ENCODE measurements around the gene AHCYL2. TPM values are rescaled to one million over a fixed set of nuclear protein-coding genes. Genes with fewer than 3 reads are reported as not detected.
"Not testable (repeated sequence)": the region's sequence is repeated elsewhere in the genome, so short reads cannot be mapped to it uniquely, and the experiment has no call there.

Gene AHCYL2
- total RNA-seq, 2 donors from 2014 or later: 14.3 to 51.9 TPM

DNA sequence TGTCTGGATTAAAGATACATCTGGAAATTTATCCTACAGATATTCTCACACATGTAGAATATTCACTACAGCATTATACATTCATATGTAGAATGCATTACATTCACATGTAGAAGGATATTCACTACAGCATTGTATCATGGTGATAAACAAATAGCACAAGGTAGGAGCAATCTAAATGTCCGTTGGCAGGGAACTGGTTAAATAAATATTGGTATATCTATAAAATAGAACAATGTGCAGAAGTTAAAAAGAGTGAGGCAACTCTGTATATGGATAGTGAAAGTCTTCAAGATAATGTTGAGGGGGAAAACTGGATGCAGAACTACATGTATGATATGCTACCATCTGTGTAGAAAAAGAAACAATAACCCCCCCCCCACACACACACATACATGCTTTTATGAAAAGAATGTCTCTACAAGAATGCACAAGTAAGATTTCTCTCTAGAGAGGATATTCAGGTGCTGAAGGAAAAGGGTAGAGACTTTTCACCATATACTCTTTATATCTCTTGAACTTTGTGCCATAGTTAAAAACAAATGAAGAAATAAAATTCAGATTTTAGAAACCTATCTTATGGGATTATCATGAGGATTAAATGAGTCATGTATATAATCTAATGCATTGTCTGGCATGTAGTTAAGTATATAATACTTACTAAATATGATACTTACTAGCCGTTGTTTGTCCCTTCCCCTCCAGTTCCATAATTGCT lies 123.4 kb downstream of the AHCYL2 start:
- ATAC-seq: no peak
- Mint-ChIP-seq H3K27ac (no peak overlapping the region), H3K36me3 (no peaks in the 10 kb centered on the region), H3K9me3 (no peaks in the 10 kb centered on the region)
- DNase-seq (ENCODE audit: low spot score in 2 of 2): no peak

DNA sequence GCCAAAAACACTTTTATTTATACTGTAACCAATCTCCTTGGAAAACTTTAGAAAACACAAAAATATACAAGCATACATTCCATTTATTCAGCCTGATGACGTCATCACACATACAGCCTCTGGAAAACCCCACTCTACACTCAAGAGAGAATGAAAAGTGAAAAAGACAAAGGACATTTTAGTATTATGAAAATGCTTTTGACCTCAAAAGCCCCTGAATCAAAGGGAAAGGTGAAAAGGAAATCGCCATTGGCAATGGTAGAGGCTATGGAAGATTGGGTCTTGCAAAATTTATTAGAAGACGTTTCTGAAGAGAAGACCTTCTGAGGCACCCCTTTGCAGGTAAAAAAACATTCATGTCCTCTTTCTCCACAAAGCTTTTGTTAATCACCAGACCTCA lies 126.5 kb downstream of the AHCYL2 start:
- ATAC-seq: peak; percentile 40 to 56
- Mint-ChIP-seq H3K9me3 (no peaks in the 10 kb centered on the region), H3K36me3 (no peaks in the 10 kb centered on the region), H3K27ac (no peak overlapping the region)
- no peak for DNase-seq (ENCODE audit: low spot score in 2 of 2)

DNA sequence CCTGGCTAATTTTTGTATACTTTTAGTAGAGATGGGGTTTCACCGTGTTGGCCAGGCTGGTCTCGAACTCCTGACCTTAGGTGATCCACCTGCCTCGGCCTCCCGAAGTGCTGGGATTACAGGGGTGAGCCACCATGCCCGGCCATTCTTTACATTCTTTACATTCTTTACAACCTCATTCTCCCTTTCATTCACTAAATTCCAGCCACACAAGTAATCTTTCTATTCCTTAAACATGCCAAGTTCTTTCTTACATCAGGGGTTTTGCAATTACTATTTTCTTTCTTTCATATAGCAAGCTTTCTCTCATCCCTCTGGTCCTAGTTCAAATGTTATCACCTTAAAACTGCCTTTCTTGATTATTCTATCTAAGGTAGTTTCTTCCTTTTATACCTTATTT lies 128.3 kb downstream of the AHCYL2 start:
- DNase-seq (ENCODE audit: low spot score in 2 of 2); ATAC-seq; H3K27ac Mint-ChIP-seq; H3K9me3 Mint-ChIP-seq; H3K36me3 Mint-ChIP-seq: not testable (repeated sequence)

DNA sequence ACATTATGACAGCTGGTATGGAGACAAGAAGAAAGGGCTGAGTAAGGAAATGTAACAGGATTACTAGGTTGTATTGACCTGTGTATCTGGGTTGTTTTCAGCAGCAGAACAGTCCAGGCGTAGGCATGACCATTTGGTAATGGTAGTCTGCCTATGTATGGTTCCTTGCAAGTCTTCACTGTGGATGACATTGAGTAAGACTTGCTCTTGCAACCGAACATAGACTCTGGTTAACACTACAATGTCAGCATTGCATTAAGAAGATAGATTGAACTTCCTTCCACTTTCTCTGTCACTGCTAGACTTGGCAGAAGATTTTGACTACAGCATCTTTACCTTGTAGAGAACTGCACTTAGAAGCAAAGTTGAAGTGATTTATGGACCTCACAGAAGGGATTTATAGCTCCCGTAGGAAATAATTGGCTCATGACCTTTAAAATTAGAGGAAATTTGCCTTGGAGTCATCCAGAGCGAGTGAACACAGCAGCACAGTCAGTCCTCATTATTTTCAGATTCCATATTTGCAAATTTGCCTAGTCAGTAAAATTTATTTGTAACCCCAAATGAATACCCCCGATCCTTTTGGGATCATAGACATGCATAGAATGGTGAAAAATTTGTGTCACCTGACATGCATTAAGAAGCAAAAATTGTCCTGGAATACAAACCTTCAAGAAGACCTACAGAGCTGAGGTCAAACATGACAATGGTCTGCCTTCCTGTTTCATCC lies 129.8 kb downstream of the AHCYL2 start:
- DNase-seq (ENCODE audit: low spot score in 2 of 2) (no peak), ATAC-seq (no peak)
- Mint-ChIP-seq H3K9me3 (no peaks in the 10 kb centered on the region), H3K27ac (no peak overlapping the region), H3K36me3 (no peaks in the 10 kb centered on the region)

DNA sequence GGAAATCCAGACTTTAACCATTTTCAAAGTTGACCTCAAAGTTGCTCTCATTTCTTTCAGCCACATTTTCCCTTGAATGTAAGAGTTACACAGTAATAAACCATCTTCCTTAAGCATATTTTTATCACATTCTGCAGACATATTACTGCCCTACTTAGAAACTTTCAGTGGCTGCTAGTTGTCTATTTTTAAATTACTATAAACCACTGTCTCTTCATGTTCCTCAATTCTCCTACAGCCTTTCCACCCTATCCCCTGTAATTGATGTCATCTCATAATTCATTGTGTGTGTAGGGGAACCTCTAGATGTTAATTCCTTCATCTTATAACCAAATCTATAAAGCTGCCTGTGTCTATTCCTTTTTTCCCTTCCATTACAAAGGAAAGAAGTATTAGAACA lies 131.3 kb downstream of the AHCYL2 start:
- no peak for DNase-seq (ENCODE audit: low spot score in 2 of 2)
- ATAC-seq: no peak
- H3K36me3 Mint-ChIP-seq: no peaks in the 10 kb centered on the region
- H3K27ac Mint-ChIP-seq: no peak overlapping the region
- no peaks in the 10 kb centered on the region for H3K9me3 Mint-ChIP-seq

DNA sequence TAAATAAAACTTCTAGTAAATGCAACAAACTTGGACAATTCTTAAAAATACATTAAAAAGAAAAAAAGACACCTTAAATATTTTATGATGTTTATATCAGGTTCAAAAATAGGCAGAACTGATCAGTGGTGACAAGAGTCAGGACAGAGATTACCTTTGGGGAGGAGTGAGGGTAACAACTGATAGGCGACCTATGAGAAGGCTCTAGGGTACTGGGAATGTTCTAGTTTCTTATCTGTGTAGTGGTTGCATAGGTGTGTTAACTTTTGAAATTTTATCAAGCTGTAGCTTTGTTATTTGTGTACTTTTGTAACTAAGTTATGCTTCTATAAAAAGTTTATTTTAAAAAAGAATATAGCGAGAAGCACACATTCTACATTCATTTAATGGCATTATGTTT lies 134.3 kb downstream of the AHCYL2 start:
- Mint-ChIP-seq H3K36me3 (no peaks in the 10 kb centered on the region), H3K9me3 (no peaks in the 10 kb centered on the region), H3K27ac (no peak overlapping the region)
- ATAC-seq: no peak
- DNase-seq (ENCODE audit: low spot score in 2 of 2): no peak

DNA sequence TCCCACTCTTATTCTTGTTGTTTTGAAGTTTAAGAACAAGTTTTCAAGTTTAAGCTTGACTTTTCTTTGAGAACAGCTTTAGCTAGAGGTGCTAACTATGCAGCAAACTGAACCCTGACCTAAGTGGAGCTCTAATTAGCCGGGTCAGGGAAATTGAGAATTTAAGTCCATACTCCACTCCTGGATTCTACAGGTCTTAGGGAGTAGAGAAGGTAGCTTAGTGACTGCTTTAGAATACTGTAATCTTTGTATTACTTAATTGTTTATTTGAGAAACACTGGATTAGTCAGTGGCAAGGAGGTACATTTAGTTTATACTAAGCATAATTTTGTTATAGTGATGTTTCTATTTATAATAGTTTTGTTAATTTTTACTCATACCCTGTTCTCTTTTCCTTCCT lies 134.8 kb downstream of the AHCYL2 start:
- ATAC-seq (no peak), DNase-seq (ENCODE audit: low spot score in 2 of 2) (no peak)
- Mint-ChIP-seq H3K27ac (no peak overlapping the region), H3K9me3 (no peaks in the 10 kb centered on the region), H3K36me3 (no peaks in the 10 kb centered on the region)

DNA sequence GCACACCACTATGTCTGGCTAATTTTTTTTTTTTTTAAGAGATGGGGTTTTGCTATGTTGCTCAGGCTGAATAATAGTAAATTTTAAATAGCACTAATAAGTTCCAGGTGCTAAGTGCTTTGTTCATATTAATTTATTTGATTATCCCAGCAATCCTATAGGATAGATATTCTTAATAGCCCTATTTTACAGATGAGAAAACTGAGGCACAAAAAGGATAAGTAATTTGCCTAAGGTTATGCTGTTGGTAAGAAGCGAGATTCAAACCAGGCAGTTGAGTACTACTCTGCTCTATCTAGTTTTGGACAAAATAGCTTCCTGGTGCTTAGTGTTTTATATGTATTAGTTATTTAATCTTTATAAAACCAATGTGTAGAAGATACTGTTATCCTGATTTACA lies 136.9 kb downstream of the AHCYL2 start:
- no peaks in the 10 kb centered on the region for H3K36me3 Mint-ChIP-seq
- H3K27ac Mint-ChIP-seq: no peak overlapping the region
- ATAC-seq: no peak
- DNase-seq (ENCODE audit: low spot score in 2 of 2): no peak
- no peaks in the 10 kb centered on the region for H3K9me3 Mint-ChIP-seq

DNA sequence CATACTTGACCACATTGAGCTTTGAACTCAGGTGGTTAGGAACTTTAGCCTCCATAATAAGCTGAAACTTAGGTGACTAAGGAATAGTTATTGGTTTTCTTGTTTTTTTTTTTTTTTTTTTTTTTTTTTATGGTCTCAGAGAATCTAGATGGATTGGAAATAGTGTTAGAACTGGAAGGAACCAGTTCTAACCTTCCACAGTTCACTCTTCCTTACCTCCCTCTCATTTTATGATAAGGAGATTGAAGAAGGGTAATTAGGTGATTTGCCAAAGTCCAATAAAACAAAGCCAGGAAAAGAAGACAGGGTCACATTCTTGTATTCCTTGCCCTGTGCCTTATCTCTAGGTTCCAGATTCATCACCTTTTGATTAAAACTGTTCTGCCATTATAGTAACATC lies 137.7 kb downstream of the AHCYL2 start:
- no peaks in the 10 kb centered on the region for H3K9me3 Mint-ChIP-seq
- ATAC-seq (no peak), DNase-seq (ENCODE audit: low spot score in 2 of 2) (no peak)
- no peaks in the 10 kb centered on the region for H3K36me3 Mint-ChIP-seq
- no peak overlapping the region for H3K27ac Mint-ChIP-seq

DNA sequence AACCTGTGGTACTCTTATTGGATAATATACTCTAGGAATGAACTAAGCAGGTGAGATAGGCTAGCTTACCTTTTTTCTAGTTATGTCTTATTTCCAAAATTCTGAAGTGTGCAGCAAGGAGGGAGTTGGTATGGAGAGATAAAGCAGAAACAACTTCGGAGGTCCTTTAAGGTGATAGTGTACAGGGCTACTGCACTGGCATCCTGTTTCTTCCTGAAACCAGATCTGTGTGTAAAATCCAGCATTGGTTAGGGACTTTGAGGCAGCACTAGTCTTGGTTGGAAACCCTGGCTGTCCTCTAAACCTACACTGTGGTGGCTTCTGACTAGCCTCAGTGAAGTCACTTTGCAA lies 142.5 kb downstream of the AHCYL2 start:
- ATAC-seq (no peak), DNase-seq (ENCODE audit: low spot score in 2 of 2) (no peak)
- Mint-ChIP-seq H3K36me3 (peaks cover 0 to 6% of the 10 kb centered on the region in 2 donors), H3K27ac (peak overlapping the region; percentile 76 to 97), H3K9me3 (no peaks in the 10 kb centered on the region)

DNA sequence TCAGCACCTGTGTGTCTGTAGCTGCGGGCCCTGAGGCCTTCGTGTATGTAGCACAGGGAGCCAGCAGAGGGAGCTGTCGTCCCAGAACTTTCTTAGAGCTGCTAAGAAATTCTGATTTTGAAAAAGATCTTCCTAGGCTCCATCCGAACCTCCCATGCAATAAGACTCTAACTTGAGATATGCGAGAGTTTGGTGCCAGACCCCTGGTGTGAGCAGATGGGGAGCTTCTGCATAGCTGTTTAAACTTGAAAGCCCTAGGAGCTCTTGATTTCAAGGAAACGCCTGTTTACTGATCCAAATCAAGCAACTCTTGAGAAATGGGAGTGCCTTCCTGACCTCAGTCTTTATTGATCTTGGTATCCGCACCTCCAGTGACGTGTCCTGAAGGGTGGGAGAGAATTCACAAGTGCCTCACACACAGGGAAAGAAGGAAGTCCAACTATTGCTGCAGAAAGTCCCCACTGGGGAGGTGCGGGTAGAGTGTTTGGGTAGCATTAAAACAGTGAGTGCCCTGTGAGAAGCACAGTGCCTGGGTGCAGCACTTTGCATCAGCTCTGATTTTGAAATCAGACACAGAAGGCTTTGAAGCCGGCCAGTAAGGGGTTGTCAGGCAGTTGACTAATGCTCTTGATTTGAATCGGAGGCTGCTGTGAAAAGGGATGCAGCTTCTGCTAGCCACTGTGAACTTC lies 143.0 kb downstream of the AHCYL2 start:
- peak; percentile 91 to 92 for ATAC-seq
- Mint-ChIP-seq H3K9me3 (no peaks in the 10 kb centered on the region), H3K36me3 (peaks cover 0 to 6% of the 10 kb centered on the region in 2 donors), H3K27ac (peak overlapping the region; percentile 76 to 97)
- peak; percentile 71 to 76 for DNase-seq (ENCODE audit: low spot score in 2 of 2)

DNA sequence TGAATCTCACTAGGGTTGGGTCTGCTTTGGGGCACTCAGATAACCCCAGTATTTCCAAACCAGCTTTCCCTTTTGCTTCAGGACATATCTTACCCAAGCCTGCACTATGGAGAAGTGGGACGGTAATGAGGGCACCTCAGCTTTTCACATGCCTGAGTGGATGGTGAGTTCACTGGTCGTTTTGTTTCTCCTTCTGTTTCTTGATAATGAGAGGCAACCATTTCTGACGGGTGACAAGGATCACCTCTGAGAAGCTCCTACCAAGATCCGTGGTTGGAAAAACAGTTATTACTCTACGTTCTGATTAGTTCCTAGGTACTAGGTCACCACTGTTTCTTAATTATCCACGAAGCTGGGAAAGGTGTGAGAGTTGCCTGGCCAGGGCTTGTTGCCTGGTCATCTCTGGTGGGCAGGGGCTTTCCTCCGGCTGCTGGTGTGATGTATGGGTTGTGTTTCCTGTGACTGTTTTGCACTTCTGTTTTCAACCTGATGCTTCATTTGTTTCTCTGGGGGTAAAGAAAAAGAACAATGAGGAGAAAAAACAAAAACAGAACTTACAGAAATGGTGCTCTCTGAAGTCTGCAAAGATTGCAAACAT lies 143.7 kb downstream of the AHCYL2 start:
- ATAC-seq (peak in 1 of 2 donors; percentile 47), DNase-seq (ENCODE audit: low spot score in 2 of 2) (peak in 1 of 2 donors; percentile 21)
- H3K9me3 Mint-ChIP-seq: no peaks in the 10 kb centered on the region
- peak overlapping the region; percentile 76 to 97 for H3K27ac Mint-ChIP-seq
- peaks cover 0 to 6% of the 10 kb centered on the region in 2 donors for H3K36me3 Mint-ChIP-seq

DNA sequence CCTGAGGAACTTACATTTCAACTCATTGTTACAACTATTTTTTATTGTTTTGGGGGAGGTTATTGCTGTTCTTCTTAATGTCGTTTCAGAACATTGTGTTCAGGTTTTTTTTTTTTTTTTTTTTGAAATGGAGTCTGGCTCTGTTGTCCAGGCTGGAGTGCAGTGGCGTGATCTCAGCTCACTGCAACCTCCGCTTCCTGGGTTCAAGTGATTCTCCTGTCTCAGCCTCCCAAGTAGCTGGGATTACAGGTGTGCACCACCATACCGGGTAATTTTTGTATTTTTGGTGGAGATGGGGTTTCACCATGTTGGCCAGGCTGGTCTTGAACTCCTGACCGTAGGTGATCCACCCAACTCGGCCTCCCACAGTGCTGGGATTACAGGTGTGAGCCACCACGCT lies 144.6 kb downstream of the AHCYL2 start:
- not testable (repeated sequence) for H3K36me3 Mint-ChIP-seq; DNase-seq (ENCODE audit: low spot score in 2 of 2); H3K9me3 Mint-ChIP-seq; ATAC-seq
- H3K27ac Mint-ChIP-seq: peak overlapping the region in 1 of 2 donors; percentile 10

DNA sequence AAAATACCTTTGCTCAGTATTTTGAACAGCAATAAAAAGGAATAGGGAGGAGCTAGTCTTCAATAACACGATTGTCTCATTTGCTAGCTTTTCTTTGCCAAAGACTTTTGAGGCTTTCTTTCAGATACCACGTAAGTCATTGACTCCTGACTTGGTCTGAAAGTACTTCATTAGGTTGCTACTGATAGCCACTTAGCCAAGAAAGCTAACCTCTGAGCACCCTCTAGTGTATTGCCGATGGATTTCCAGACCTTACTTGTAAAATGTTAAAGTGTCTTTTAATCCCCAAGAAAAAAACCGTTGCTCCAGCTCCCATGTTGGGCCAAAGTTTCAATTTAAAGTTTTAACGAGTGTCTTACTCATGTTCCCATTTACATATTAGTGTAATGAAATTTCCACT lies 146.0 kb downstream of the AHCYL2 start:
- no peak for ATAC-seq
- DNase-seq (ENCODE audit: low spot score in 2 of 2): no peak
- H3K9me3 Mint-ChIP-seq: no peaks in the 10 kb centered on the region
- peaks cover 0 to 6% of the 10 kb centered on the region in 2 donors for H3K36me3 Mint-ChIP-seq
- no peak overlapping the region for H3K27ac Mint-ChIP-seq

DNA sequence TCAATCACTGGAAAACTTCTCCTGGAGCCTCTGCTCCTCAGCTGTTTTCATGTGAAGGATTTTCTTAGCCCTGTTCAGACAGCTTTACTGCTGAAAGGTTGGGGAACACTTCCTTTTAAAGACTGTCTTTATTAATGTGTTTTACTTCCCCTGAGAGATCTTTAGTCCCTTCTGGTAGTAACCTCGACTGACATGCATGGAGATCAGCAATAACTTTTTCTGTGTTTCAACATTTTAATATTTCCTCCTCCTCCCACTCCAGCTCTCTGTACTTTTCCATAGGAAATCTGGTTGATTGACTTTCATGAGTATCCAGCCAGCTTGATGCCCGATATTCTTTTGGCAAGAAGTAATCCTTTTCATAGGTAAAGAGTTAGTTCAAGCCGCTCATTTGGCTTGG lies 146.7 kb downstream of the AHCYL2 start:
- H3K27ac Mint-ChIP-seq: no peak overlapping the region
- H3K9me3 Mint-ChIP-seq: no peaks in the 10 kb centered on the region
- H3K36me3 Mint-ChIP-seq: peaks cover 0 to 6% of the 10 kb centered on the region in 2 donors

DNA sequence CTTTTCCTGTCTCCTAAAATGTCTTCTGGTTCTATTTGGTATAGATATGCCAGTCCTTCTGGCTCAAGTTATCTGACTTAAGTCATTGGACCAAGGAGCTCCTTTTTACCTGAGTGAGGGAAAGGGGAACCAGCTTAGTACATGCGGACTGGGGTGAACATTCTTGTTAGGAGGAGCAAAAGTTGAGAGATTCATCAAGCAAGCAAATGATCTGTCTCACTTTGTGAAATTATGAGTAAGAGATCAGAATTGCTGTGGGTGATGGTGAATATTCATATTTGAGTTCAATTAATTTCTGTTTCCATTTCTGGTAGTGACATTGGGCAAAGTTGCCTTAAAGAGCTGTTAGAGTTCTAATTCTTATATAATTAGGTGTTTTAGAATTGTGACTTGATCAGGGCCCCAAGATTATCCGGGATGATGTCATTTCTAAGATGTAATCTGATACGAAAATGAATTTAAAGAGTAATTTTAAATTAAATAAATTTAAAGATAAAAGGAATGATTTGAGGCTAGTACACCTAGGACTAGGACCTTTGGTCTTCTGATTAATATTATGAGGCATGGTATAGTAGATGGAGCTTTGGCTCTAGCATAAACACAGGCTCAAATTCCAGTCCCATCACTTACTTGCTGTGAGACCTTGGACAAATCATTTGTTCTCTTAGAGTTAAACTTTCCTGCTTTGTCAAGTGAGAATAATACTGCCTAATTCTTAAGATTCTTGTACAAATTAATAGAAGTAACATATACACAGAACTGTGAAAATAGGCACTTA lies 149.0 kb downstream of the AHCYL2 start:
- ATAC-seq (peak; percentile 38 to 74), DNase-seq (ENCODE audit: low spot score in 2 of 2) (peak in 1 of 2 donors; percentile 13)
- Mint-ChIP-seq H3K36me3 (peaks cover 0 to 6% of the 10 kb centered on the region in 2 donors), H3K9me3 (no peaks in the 10 kb centered on the region), H3K27ac (peak overlapping the region in 1 of 2 donors; percentile 14)

More for the DNA sequence above, 146.7 kb downstream of the AHCYL2 start:
- DNase-seq (ENCODE audit: low spot score in 2 of 2): no peak
- no peak for ATAC-seq

Measured in activated naive CD4-positive, alpha-beta T cell treated with anti-CD3 and anti-CD28 coated beads, Interleukin-2, amount 50 U/mL, for 72 hours (primary cell).